Measurements from ENCODE around the gene SLC19A1. TPM values are rescaled to one million over a fixed set of nuclear protein-coding genes. Genes with fewer than 3 reads are reported as not detected.

SLC19A1 gene
- total and polyA plus RNA-seq, 8 donors, result 2.9 to 23.3 (median 5.3) TPM

GRCh38 chr21:45473496-45474322, 68.5 kb downstream of the SLC19A1 start:
- Histone ChIP-seq H3K27me3 (peaks cover 0 to 22% (median 0%) of the 10 kb centered on the region in 3 donors), H3K4me1 (peaks cover 25 to 61% (median 37%) of the 10 kb centered on the region in 4 donors), H3K9me3 (no peaks in the 10 kb centered on the region), H3K36me3 (peaks cover 0 to 31% (median 20%) of the 10 kb centered on the region in 4 donors), H3K27ac (no peak overlapping the region), H3K4me3 (no peak overlapping the region)
- TF ChIP-seq POLR2A (IDR thresholded peaks at IDR 0.05) (no peak), POLR2AphosphoS5 (IDR thresholded peaks at IDR 0.05) (no peak), EP300 (IDR thresholded peaks at IDR 0.05) (no peak)
- TF ChIP-seq, protein P1, sequence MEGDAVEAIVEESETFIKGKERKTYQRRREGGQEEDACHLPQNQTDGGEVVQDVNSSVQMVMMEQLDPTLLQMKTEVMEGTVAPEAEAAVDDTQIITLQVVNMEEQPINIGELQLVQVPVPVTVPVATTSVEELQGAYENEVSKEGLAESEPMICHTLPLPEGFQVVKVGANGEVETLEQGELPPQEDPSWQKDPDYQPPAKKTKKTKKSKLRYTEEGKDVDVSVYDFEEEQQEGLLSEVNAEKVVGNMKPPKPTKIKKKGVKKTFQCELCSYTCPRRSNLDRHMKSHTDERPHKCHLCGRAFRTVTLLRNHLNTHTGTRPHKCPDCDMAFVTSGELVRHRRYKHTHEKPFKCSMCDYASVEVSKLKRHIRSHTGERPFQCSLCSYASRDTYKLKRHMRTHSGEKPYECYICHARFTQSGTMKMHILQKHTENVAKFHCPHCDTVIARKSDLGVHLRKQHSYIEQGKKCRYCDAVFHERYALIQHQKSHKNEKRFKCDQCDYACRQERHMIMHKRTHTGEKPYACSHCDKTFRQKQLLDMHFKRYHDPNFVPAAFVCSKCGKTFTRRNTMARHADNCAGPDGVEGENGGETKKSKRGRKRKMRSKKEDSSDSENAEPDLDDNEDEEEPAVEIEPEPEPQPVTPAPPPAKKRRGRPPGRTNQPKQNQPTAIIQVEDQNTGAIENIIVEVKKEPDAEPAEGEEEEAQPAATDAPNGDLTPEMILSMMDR (IDR thresholded peaks at IDR 0.05), result no peak
- DNase-seq, result no peak
- intact Hi-C loops (cut with DNase I; ENCODE audit: low total_unique reads), result no loop called here
- WGBS, 5 donors, result 84 to 91% (median 89%) methylated on average over 20 to 24 of the region's 24 CpGs

- H3K27me3 ChIP-seq, result peaks cover 0 to 22% (median 0%) of the 10 kb centered on the region in 3 donors
- H3K4me1 ChIP-seq, result peaks cover 18 to 51% (median 27%) of the 10 kb centered on the region in 4 donors
- TF ChIP-seq POLR2A (IDR thresholded peaks at IDR 0.05), result no peak
- TF ChIP-seq POLR2AphosphoS5 (IDR thresholded peaks at IDR 0.05), result no peak
- TF ChIP-seq, protein P1 (IDR thresholded peaks at IDR 0.05), result no peak
- no peak for TF ChIP-seq EP300 (IDR thresholded peaks at IDR 0.05)
- H3K36me3 ChIP-seq, result peaks cover 0 to 37% (median 25%) of the 10 kb centered on the region in 4 donors
- H3K4me3 ChIP-seq, result no peak overlapping the region
- WGBS, 5 donors, result 82 to 86% (median 84%) methylated on average over 21 to 42 of the region's 42 CpGs
- peak overlapping the region in 4 of 5 donors; percentile 75 to 88 (median 78) for H3K27ac ChIP-seq
- DNase-seq, result no peak
- intact Hi-C loops (cut with DNase I; ENCODE audit: low total_unique reads), result no loop called here
- no peaks in the 10 kb centered on the region for H3K9me3 ChIP-seq
These were observed 69.5 kb downstream of the SLC19A1 start for GRCh38 chr21:45472445-45473365.

DNA sequence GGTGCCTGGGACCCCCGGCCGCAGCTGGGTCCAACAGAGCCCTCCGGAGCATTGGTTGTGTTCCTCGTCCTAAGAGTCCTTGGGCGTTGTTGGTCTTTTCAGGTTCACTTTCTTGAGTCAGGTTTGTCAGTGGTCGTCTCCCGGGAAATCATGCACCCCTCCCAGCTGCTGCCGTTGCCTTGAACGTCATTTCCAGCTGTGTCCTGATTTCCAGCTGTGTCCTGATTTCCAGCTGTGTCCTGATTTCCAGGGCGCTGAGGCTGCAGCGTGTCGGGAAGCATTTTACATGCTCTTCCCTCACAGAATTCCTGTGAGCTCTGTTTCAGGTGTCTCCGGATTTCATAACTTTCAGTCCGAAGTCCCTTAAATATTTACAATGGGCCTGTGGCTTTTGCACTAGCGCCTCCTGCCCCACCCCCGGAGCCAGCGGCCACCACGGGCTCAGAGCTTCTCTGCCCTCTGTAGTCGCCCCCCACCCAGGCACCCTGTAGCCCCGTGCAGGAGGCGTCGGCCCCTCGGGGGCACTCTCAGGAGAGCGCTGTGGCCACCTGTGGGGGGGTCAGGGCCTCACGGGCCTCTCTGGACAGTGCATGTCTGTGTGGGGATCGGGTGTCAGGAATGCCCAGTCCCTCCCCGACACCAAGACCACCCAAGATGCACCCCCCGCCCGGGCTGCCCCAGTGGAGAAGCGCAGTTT, 70.6 kb downstream of the SLC19A1 start:
- intact Hi-C loops (cut with DNase I; ENCODE audit: low total_unique reads), result no loop called here
- H3K27me3 ChIP-seq, result peaks cover 0 to 22% (median 0%) of the 10 kb centered on the region in 3 donors
- peaks cover 0 to 37% (median 25%) of the 10 kb centered on the region in 4 donors for H3K36me3 ChIP-seq
- H3K9me3 ChIP-seq, result no peaks in the 10 kb centered on the region
- peak overlapping the region in 2 of 4 donors; percentile 8 to 16 for H3K4me3 ChIP-seq
- peaks cover 15 to 44% (median 23%) of the 10 kb centered on the region in 4 donors for H3K4me1 ChIP-seq
- DNase-seq, result peak in 1 of 2 donors; percentile 87
- 33 to 46% (median 35%) methylated on average over 27 to 30 of the region's 30 CpGs for WGBS, 5 donors
- TF ChIP-seq POLR2AphosphoS5 (IDR thresholded peaks at IDR 0.05), result peak in 1 of 3 donors; percentile 15
- TF ChIP-seq, protein P1 (IDR thresholded peaks at IDR 0.05), result no peak
- H3K27ac ChIP-seq, result peak overlapping the region; percentile 48 to 88 (median 76)
